Stimulated activated naive CD4-positive, alpha-beta T cell (primary cell): Measurements from ENCODE around the gene PRDX3.
"Not testable (repeated sequence)": the region's sequence is repeated elsewhere in the genome, so short reads cannot be mapped to it uniquely, and the experiment has no call there.

Experiments used
- DNase-seq, 6 experiments: peaks; one replicate each; lab custom pipeline; 2025; lab: John Stamatoyannopoulos, UW

Gene PRDX3

DNA sequence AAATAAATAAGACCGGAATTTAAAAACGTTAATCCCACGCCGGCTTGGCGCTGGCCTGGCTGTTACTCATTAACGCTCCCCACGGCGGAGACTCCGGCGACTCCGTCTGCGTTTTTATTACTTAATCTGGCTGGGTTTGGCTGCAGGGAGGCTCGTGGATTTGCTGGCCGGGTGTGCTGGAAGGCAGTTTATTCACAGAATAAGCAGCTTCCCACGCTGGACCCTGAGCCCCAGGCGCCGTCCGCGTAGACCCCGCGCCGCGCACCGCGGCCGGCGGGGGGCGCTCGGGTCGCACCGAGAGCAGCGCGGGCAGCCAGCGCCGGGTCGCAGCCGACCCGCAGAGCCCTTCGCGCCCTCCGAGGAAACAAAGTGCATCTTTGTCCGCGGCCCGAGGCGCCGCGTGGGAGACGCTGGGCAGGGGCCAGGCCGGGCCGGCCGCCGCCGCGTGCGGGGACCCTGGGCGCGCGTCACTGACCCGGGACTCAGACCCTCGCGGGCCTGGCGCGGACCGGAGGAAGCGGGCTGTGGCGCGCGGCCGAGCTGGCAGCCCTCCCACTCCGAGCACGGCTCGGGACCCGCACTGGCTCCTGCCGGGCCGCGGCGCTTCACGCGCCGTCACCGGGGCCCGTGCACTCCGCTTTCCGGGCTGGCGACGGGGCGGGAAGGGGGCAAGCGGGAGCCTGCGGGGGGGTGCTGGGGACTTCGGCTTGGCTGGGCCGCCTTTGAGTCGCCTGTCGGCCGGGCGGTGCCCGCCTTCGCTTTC, 28.2 kb upstream of the PRDX3 start:
- DNase-seq: peak; percentile 45 to 80 (median 75)

DNA sequence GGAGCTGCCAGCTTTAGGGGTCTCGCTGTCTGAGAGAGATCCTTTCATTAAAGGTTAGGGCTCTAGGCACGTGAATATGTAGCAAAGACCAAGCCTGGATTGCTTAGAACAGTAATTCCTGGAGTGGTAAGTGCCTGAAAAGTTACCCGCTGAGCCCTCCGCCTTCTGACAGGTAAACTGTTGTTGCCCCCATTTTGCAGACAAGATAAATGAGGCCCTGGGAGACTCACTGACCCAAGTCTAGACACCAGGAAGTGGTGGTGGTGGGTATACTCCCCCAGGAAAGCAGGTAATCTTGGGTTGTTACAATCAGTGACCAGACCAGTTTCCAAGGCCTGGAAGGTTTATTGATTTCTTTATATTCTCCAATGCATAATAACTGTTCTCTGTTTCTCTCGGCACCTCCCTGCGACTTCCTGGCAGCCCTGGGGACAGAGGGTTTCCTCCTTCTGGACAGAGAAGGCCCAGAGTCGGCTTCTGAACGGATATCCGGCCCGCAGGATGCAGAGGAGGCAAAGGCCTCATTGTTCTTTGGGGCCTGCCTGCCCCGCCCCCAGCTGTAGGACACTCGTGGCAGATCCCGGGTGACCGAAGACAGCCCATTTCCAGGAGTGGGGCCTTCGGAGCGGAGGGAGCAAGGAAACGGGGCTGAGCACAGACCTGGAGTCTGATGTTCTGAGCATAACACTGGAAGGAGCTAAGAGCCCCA, 27.4 kb upstream of the PRDX3 start:
- peak in 4 of 6 experiments; percentile 15 to 47 (median 35) for DNase-seq

DNA sequence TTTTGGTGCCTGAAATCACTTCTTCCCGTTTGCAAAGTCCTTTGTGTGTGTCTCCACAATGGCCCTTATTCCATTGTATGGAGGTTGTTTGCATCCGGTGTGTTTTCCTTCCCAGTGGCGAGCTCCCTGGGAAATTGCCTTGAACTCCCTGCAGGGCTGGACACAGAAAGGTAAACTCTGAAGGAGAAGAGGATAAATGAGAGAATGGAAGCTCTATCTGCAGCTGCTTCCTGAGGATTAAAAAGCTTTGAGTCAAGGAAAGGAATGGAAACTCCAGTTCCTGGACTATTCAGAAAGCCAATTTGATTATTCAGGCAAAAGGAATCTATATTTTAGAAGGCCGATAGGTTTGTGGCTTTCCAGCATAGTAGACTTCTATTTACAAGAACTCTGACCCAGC, 24.4 kb upstream of the PRDX3 start:
- no peak for DNase-seq

DNA sequence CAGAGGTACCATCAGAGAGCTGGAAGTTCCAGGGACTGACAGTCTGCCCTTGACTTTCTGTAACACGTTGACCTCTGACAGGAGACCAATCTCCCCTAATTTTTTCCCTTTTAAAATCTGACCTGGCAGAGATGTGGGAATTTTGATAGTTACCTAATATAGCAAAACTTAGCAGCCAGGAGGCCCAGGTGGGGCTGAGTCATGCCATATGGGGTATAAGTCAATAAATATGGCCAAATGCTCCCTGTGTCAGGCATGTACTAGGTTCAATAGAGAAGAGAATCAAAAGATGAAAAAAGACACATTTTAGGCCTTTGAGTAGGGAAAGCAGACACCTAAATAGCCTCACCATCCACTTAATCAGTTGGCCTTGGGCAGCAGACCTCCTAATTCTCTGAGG, 22.6 kb upstream of the PRDX3 start:
- no peak for DNase-seq

DNA sequence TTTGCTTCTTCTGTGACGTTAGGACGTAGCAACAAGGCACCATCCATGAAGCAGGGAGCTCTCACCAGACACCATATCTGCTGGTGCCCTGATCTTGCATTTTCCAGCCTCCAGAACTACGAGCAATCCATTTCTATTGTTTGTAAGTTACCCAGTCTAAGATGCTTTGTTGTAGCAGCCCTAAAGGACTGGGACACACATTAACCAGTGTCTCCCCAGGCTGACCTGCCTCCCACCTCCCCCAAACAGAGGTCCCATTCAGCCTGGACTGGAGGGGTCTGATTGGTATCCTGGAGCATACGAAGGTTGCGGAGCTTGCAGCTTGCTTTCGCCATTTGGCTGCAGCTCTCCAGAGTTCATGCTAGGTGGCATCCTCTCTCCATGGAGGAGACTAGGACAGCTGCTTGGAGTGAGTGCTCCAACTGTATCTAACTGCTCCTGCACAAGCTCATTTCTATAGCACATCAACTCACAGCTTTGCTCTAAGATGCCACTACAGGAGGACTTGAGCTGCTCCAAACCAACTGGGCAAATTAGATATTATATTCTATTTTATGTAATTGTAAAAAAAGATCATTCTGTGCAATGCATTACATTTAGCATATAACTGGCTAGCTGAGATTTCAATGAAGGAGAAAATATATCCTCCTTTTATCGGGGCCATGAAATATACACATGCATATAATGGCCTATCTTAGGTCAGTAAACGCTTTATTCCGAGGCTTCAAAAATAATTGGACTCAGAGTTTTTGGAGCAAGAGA, 20.8 kb upstream of the PRDX3 start:
- DNase-seq: peak; percentile 11 to 68 (median 36)

DNA sequence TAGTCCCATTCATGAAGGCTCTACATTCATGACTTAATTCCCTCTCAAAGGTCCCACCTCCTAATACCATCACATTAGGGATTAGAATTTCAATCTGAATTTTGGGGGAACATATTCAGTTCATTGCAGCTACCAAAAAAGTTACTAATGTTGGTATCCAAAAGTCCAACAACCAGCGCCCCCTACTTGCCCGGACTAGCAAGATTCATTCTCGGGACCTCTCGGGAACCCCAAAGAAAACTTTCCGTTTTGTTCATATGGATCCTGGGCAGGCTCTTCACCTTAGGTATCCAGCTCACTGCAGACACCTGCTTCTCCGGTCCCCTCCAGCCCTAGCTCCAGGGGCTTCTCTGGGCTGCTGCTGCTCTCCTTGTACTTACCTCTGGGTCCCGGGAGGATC, 19.8 kb upstream of the PRDX3 start:
- peak in 3 of 6 experiments; percentile 4 to 9 (median 5) for DNase-seq

DNA sequence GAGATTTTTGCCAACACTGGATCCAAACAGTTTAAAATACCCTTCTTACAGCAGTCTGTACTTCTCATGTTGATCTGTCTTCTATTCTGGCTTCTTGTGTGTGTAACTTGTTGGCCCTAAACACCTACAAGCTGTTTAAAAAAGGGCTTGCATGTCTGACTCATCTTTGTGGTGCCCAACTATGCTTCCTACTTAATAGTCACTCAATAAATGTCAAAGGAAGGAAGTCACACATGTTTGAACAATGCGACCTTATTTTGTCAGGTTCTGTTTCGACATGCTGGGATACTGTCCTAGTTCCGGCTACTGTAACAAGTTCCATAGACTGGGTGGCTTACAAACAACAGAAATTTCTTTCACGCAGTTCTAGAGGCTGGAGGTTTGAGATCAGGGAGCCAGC, 19.3 kb upstream of the PRDX3 start:
- no peak for DNase-seq

DNA sequence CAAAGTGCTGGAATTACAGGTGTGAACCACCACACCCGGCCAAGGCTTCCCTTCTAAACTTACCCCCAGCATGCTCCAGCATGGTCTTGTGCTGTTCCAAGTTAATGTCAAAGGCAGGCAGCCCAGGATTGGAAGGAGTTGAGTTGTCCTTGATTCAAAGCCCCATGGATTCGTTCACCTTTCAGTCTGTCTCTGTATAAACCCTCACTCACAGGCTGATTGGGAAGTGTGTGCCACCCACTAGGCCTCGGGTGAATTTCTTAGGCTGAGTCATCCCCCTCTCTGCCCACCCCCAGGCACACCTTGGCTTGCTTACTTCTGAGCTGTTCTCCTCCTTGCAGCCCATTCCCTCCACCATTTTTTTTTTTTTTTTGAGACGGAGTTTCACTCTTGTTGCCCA, 13.3 kb upstream of the PRDX3 start:
- DNase-seq: no peak

DNA sequence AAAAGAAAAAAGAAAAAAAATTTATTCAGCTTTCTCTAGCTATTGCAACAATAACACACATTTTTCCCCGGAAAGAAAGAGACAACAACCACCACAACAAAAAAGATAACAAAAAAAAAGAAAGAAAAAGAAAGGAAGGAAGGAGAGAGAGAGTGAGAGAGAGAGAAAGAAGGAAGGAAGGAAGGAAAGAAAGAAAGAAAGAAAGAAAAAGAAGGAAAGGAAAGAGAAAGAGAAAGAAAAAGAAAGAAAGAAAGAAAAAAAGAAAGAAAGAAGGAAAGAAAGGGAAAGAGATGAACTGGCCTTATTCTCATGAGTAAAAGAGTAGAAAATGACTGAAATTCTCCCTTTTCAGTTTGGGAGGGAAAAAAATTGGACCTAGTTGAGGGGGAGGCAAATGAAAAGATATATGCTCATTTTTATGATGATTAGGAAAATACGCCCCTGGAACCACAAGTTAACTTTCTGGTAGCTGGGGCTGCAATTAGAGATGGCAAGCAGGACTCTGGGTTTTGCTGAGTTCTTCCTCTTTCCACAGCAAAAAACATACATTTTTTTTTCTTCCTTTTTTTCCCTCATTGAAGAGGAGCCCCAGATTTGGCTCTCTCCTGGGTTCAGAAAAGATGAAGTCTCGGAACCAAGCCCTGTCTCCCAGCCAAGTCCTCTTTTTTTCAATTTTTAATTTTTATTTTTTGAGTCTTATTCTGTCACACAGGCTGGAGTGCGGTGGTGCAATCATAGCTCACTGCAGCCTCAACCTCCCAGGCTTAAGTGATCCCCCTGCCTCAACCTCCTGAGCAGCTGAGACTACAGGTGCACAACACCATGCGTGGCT, 12.6 kb upstream of the PRDX3 start:
- no peak for DNase-seq

DNA sequence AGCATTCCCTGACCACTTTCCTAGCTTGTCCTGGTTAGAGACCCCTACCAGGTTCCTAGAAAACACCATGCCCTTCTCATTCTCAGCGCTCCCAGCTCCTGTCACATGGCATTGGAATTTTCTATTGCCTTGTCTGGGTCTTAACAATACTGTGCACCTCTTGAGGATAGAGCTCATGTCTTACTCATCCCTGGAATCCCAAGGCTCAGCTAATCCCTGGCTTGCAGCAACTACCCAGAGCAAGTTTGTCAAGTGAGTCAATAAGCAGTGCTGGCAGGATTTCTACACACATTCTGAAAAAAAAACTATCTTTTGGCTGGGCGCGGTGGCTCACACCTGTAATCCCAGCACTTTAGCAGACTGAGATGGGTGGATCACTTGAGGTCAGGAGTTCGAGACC, 11.7 kb upstream of the PRDX3 start:
- DNase-seq: no peak

DNA sequence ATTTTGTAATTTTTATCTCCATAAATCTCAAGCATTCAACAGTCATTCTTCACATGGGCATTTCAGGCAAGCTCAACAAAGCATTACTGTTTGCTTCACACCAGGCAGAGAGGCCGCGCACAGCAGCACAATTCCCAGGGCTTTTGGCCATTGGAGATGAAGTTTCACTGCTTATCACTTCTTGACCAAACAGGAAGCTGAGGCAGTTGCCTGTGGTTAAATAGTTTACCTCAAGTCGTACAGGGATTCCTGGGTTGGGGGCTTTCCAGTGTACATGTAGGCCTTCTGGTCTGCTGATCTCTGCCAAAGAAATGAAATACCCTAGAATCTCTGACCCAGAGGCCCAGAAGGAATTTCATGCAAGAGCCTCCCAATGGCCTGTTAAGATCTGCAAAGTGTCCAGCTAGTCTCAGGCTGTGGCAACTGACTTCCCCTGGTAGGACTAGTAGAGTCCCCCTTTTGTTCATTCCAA, 11.2 kb upstream of the PRDX3 start:
- no peak for DNase-seq

DNA sequence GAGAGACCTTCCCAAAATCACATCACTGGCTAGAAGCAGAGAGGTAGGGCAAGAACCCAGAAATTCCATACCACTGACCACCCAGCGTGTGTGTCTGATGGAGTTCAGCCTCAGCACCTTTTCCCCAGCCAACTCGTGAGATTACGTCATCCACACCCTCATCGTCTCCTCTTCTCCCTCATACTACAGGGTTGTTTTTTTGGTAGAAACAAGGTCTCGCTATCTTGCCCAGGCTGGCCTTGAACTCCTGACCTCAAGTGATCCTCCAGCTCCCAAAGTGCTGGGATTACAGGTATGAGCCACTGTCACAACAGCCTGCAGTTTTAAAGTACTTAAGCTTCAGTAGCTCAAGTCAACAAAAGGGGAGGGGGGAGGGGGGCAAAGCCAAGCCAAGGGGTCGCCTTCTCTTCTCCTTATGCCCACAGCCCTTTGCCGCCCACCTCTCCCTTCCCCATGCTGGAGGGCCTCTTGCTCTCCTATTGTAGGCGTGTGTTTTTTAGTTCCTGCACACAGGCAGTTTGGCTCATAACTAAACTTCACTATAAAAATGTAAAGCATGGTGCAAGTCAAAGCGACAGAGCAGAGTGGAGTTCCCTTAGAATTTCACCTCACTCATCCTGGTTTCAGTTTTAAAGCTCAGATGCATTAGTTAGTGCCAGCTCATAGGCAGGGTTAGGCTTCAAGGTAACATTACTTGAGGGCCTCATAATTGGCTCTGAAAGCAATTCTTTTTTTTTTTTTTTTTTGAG, 5.2 kb upstream of the PRDX3 start:
- no peak for DNase-seq

DNA sequence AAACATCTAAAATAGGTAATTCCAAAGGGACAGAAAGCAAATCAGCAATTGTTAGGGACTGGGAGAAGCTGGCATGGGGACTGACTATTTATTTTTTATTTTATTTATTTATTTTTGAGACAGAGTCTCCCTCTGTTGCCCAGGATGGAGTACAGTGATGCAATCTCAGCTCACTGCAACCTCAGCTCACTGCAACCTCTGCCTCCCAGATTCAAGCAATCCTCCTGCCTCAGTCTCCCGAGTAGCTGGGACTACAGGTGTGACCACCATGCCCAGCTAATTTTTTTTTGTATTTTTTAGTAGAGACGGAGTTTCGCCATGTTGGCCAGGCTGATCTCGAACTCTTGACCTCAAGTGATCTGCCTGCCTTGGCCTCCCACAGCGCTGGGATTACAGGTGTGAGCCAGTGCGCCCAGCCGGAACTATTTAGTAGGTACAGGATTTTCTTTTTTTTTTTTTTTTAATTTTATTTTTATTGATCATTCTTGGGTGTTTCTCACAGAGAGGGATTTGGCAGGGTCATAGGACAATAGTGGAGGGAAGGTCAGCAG, 2.3 kb upstream of the PRDX3 start:
- DNase-seq: not testable (repeated sequence)

DNA sequence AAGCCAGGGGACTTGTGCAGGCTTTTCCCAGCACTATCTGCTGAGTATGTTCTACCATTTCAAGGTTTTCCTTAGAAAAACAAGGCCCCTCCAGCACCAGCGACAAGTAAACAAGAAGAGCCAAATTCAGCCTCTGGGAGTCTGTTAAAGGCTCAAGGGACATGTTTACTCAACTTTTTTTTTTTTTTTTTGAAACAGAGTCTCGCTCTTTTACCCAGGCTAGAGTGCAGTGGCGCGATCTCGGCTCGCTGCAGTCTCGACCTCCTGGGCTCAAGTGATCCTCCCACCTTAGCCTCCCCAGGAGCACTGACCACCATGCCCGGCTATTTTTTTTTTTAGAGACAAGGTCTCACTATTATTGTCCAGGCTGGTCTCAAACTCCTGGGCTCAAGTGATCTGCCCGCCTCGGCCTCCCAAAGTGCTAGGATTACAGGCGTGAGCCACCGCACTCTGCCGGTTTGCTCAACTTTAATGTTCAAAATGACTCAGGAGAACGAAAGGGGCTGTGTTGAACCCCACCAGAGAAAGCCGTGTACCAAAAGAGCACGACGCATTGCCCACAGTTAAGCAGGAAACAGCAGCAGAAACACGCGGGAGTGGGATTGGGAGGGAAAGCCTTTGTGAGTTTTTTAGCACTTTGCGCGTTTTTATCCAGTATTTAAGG, 772 bp downstream of the PRDX3 start:
- no peak for DNase-seq

DNA sequence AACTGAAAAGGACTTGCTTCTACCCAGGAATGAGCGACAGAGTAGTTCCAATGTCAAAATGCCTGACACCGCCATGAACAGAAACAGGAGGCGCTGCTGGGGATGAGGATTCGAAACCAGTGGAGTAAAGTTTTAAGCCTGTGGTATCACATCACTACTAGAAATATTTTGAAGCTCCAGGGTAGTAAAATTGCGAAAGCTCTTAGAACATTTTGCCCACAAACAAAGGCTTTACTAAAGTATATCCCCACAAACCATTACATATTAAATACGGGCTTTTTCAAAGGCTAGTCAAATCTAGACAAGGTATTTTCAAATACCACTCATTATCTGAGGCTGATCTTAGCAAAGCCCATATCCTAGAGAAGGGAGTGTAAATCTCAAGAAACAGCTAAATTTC, 2.4 kb downstream of the PRDX3 start:
- DNase-seq: no peak

DNA sequence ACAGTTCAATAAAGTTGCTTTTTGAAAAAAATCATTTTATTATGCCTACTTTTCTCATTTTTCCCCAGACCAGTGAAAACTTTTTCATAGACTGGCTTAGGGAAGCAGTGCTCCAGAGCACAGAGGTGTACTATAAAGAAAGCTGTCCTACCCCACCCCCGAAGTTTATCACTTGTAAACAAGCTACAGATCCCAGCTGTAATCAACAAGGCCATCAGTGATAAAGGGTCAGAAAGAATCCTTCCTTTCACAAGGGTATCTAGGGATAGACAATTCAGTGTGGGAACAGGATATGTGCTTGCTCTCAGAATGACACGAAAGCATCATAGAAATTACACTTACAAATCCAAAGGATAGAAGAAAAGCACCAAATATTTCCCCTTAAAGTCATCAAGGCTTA, 4.5 kb downstream of the PRDX3 start:
- DNase-seq: no peak

DNA sequence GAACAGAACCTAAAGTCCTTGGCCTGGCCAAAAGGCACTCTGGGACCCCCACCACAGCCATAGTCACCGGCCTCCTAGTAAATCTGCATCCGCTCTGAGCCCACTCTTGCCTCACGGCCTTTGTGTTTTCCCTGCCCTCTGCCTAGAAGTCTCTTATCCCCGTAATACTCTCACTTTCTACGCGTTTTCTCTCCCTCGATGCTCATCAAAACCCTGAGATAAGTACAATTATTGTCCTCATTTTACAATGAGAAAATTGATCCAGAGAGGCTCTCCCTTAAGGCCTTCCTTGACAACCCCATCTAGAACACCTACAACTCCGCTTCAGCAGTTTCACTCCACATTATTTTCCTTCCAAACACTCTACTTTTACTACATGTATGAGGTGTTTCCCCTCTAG, 11.6 kb downstream of the PRDX3 start:
- no peak for DNase-seq

DNA sequence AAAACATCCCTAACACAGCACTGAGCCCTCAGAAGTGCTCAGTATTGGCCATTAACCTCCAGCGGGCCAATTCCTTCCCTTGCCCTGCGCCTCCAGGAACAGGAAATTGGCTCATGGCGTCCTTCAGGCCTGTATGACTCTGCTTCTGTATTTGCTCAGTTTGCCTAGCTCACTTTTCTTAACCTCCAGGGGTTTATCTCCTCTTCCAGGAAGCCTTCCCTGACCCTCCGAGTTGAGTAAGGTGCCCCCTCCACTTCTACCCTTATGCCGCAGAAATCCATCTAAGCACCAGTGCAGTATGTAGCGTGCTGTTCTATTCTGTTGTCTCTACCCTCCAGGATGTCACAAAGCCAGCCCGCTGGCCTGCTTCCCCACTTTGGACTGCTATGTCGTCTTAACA, 12.0 kb downstream of the PRDX3 start:
- no peak for DNase-seq

DNA sequence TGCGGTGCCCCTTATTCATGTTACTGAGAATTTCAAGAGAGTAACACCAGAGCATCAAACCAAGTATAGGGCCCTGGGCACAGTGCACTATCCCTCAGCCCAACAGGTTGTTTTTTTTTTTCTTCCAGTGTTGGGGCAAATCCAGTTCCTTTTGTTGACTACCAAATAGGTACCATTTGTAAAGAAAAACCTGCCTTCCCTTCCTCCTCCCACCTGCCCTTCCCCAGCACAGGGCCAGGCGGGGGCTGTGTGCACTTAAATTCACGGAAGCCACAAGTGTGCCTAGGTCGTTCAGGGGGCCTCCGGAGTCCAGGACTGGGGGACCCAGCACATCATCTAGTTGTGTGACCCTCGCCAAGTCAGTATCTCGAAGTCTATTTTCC, 12.5 kb downstream of the PRDX3 start:
- no peak for DNase-seq
